T-helper 2 cell treated with Interferon-gamma antibody and Interleukin-4, amounts not matched to agents 5 μg/mL and 100 μg/mL, for 36 hours (primary cell): Measurements from ENCODE around the gene HOXB3.
A peak's percentile ranks its signal among the peaks of the same experiment; 100 is the strongest.
"Not testable (repeated sequence)": the region's sequence is repeated elsewhere in the genome, so short reads cannot be mapped to it uniquely, and the experiment has no call there.

Source experiments
- DNase-seq: peaks from one replicate; pipeline ENCODE4 v3.0.0; 2021; ENCODE audit warnings: low spot score
- H3K27ac Mint-ChIP-seq: one replicate; pipeline ENCODE4 v1.8.0; 2021; ENCODE audit warnings: mild to moderate bottlenecking, mixed read lengths
- H3K27me3 Mint-ChIP-seq: one replicate; pipeline ENCODE4 v1.8.0; 2021; ENCODE audit warnings: low read depth, mixed read lengths
- H3K36me3 Mint-ChIP-seq: one replicate; pipeline ENCODE4 v1.8.0; 2021; ENCODE audit warnings: low read depth, mixed read lengths
- H3K4me1 Mint-ChIP-seq: one replicate; pipeline ENCODE4 v1.8.0; 2021; ENCODE audit warnings: low read depth, mixed read lengths
- H3K4me3 Mint-ChIP-seq: one replicate; pipeline ENCODE4 v1.8.0; 2022; ENCODE audit warnings: mild to moderate bottlenecking, moderate library complexity, mixed read lengths
- H3K9me3 Mint-ChIP-seq: one replicate; pipeline ENCODE4 v1.8.0; 2021; ENCODE audit warnings: mixed read lengths

Gene HOXB3

GRCh38 chr17:48545022-48545375 lies 45.0 kb downstream of the HOXB3 start, which contains the start of gene HOXB2:
HOXB2 (minus strand) TSS chr17:48545109; CDS start chr17:48544911, 198 bp downstream.
- Mint-ChIP-seq H3K9me3 (no peaks in the 10 kb centered on the region), H3K4me3 (peak within 1 kb of the TSS; percentile 98), H3K27me3 (peaks cover 8% of the 10 kb centered on the region), H3K36me3 (peaks cover 29% of the 10 kb centered on the region), H3K4me1 (peaks cover 55% of the 10 kb centered on the region), H3K27ac (peak within 1 kb of the TSS; percentile 95)
- no peak for DNase-seq

DNA sequence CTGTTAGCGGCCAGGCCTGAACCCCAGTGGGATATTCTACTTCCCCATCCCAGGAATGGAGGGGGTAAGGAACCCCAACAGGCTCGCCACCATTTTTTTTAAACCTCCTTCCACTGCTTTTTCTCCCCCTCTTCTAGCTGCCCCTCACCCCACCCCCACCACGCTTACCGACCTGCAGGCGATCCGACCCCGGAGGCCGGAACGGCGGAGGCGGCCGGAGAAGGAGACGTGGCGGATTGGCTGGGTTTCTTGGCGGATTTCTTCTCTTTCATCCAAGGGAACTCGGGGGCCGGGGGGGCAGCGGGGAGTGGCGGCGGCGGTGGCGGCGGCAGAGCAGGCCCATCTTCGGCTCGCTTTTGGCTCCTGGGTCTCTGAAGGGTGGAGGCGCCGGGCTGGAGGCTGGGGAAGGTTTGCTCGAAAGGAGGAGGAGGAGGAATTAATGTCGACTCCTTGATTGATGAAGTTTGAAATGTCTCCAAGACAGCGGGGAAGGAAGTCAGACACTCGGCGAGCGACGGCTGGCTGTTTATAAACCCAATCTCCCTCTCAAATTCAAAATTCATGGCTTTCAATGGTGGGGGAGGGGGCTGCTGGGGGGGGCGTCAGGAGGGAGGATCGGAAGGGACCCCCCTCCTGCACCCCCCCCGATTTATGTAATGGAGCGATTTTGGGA lies 45.6 kb downstream of the HOXB3 start:
- peak overlapping the region; percentile 98 for H3K4me3 Mint-ChIP-seq
- peaks cover 57% of the 10 kb centered on the region for H3K4me1 Mint-ChIP-seq
- H3K27ac Mint-ChIP-seq, result peak overlapping the region; percentile 95
- H3K36me3 Mint-ChIP-seq, result peaks cover 24% of the 10 kb centered on the region
- peaks cover 8% of the 10 kb centered on the region for H3K27me3 Mint-ChIP-seq
- no peaks in the 10 kb centered on the region for H3K9me3 Mint-ChIP-seq
- DNase-seq, result peak; percentile 46

DNA sequence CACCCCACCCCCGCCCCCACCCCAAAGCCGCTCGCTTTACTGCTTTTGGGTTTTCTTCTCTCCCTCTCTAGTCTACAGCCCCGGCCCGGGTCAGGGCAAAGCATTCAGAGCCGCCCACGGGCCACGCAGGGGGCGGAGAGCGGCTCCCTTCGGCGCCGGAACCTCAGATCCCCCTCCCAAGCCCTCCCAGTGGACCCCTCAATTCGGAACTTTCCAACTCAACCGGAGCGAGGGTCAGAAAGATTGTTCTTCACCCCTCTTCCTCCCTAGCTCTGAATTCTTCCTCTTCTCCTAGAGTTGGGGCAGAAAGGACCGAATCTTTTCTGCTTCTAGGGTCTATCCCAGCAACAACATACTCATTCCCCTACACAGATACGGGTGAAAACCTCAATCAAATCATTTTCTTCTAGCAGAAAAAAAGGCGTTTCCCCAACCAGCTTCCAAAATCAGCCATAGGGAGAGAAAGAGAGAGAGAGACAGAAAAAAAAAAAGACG lies 46.1 kb downstream of the HOXB3 start:
- Mint-ChIP-seq H3K9me3 (no peaks in the 10 kb centered on the region), H3K27me3 (peaks cover 8% of the 10 kb centered on the region), H3K4me3 (peak overlapping the region; percentile 98), H3K27ac (peak overlapping the region; percentile 95), H3K36me3 (peaks cover 21% of the 10 kb centered on the region), H3K4me1 (peaks cover 55% of the 10 kb centered on the region)
- peak; percentile 64 for DNase-seq

DNA sequence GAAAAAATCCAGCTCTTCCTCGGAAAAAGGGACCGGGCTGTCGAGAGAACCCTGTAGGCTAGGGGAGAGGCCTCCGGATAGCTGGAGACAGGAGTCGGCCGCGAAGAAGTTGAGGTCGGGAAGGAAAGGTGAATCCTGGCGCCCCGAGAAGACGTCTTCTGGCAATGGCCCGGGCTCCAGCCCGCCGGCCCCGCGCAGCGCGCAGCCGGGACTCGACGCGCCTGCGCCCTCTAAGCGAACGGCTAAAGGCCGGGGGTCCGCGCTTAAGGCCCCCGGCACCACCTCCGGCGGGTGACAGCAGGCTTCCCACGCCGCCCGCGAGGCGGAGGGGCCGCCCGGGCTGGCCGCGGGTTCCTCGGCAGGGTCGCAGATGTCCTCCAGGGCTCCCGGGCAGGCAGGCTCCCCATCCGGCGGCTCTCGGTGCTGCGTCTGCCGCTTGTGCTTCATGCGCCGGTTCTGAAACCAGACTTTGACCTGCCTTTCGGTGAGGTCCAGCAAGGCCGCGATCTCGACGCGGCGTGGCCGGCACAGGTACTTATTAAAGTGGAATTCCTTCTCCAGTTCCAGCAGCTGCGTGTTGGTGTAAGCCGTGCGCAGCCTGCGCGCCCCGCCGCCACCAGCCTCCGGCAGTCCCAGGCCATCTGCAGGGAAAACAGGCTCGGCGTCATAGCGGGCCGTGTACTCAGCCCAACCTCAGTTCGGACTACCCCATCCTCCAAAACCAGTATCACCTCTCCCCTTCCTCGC lies 46.8 kb downstream of the HOXB3 start:
- peaks cover 21% of the 10 kb centered on the region for H3K36me3 Mint-ChIP-seq
- peak overlapping the region; percentile 98 for H3K27ac Mint-ChIP-seq
- peak; percentile 64 for DNase-seq
- no peaks in the 10 kb centered on the region for H3K9me3 Mint-ChIP-seq
- H3K4me1 Mint-ChIP-seq, result peaks cover 52% of the 10 kb centered on the region
- H3K27me3 Mint-ChIP-seq, result peaks cover 8% of the 10 kb centered on the region
- H3K4me3 Mint-ChIP-seq, result peak overlapping the region; percentile 99

DNA sequence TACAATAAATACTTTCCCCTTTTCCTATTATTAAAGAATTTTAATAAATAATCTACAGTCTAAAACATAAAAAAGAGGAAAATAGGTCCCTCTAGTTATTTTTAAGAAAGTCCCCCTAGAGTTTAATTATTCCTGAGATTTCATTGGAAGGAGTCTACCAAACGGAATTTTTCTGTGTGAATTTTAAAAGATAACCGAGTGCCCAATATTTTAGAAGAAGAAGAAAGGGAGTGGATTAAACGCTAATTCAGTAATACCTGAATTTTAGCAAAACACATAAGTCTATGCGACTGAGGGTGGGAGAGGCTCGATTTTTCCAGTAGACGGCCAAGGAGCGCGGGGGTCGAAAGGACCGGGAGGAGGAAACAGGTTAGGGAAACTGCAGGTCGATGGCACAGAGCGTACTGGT lies 47.3 kb downstream of the HOXB3 start:
- Mint-ChIP-seq H3K27me3 (peaks cover 8% of the 10 kb centered on the region), H3K4me3 (peak overlapping the region; percentile 99), H3K9me3 (no peaks in the 10 kb centered on the region), H3K36me3 (peaks cover 21% of the 10 kb centered on the region), H3K4me1 (peaks cover 47% of the 10 kb centered on the region), H3K27ac (peak overlapping the region; percentile 98)
- DNase-seq, result no peak

GRCh38 chr17:48542114-48542656 lies 47.9 kb downstream of the HOXB3 start:
- DNase-seq, result peak; percentile 17
- H3K27ac Mint-ChIP-seq, result peak overlapping the region; percentile 97
- no peaks in the 10 kb centered on the region for H3K9me3 Mint-ChIP-seq
- peaks cover 21% of the 10 kb centered on the region for H3K36me3 Mint-ChIP-seq
- H3K27me3 Mint-ChIP-seq, result peaks cover 10% of the 10 kb centered on the region
- peaks cover 42% of the 10 kb centered on the region for H3K4me1 Mint-ChIP-seq
- H3K4me3 Mint-ChIP-seq, result peak overlapping the region; percentile 99

GRCh38 chr17:48541577-48542113 lies 48.4 kb downstream of the HOXB3 start:
- DNase-seq, result peak; percentile 29
- Mint-ChIP-seq H3K9me3 (no peaks in the 10 kb centered on the region), H3K4me1 (peaks cover 37% of the 10 kb centered on the region), H3K36me3 (peaks cover 21% of the 10 kb centered on the region), H3K4me3 (peak overlapping the region; percentile 99), H3K27ac (peak overlapping the region; percentile 97), H3K27me3 (peaks cover 11% of the 10 kb centered on the region)

- peak overlapping the region; percentile 97 for H3K27ac Mint-ChIP-seq
- H3K4me3 Mint-ChIP-seq, result peak overlapping the region; percentile 99
- H3K9me3 Mint-ChIP-seq, result no peaks in the 10 kb centered on the region
- H3K27me3 Mint-ChIP-seq, result peaks cover 13% of the 10 kb centered on the region
- H3K36me3 Mint-ChIP-seq, result peaks cover 21% of the 10 kb centered on the region
- H3K4me1 Mint-ChIP-seq, result peaks cover 32% of the 10 kb centered on the region
- DNase-seq, result no peak
These were observed 48.9 kb downstream of the HOXB3 start for GRCh38 chr17:48541036-48541576.

- no peaks in the 10 kb centered on the region for H3K9me3 Mint-ChIP-seq
- H3K4me1 Mint-ChIP-seq, result peaks cover 23% of the 10 kb centered on the region
- peak overlapping the region; percentile 60 for H3K4me3 Mint-ChIP-seq
- DNase-seq, result no peak
- peaks cover 11% of the 10 kb centered on the region for H3K27me3 Mint-ChIP-seq
- peaks cover 21% of the 10 kb centered on the region for H3K36me3 Mint-ChIP-seq
- H3K27ac Mint-ChIP-seq, result peak overlapping the region; percentile 58
These were observed 49.8 kb downstream of the HOXB3 start for GRCh38 chr17:48540213-48540612.

DNA sequence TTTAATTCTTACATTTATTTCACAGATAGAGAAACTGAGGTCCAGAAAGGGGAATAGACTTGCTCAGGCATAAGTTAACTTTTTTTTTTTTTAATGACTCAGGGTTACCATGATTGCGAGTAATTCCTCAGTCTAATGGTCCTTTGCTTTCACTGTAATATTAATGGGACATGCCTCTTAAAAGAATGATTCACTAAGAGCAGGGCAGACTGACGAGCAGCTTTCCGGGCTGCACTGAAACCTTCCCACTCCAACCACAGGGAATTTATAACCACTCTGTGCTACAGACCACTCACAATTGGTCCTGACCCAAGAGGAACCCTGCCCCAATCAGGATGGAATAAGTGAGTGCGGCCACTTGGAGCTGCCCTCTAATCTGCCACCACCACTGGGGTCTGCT lies 50.9 kb downstream of the HOXB3 start:
- Mint-ChIP-seq H3K4me3 (no peak overlapping the region), H3K4me1 (peaks cover 18% of the 10 kb centered on the region), H3K27me3 (peaks cover 13% of the 10 kb centered on the region), H3K27ac (no peak overlapping the region), H3K36me3 (peaks cover 20% of the 10 kb centered on the region), H3K9me3 (no peaks in the 10 kb centered on the region)
- no peak for DNase-seq

- DNase-seq, result no peak
- no peaks in the 10 kb centered on the region for H3K9me3 Mint-ChIP-seq
- H3K27ac Mint-ChIP-seq, result no peak overlapping the region
These were observed 52.7 kb downstream of the HOXB3 start for GRCh38 chr17:48537316-48537715.

DNA sequence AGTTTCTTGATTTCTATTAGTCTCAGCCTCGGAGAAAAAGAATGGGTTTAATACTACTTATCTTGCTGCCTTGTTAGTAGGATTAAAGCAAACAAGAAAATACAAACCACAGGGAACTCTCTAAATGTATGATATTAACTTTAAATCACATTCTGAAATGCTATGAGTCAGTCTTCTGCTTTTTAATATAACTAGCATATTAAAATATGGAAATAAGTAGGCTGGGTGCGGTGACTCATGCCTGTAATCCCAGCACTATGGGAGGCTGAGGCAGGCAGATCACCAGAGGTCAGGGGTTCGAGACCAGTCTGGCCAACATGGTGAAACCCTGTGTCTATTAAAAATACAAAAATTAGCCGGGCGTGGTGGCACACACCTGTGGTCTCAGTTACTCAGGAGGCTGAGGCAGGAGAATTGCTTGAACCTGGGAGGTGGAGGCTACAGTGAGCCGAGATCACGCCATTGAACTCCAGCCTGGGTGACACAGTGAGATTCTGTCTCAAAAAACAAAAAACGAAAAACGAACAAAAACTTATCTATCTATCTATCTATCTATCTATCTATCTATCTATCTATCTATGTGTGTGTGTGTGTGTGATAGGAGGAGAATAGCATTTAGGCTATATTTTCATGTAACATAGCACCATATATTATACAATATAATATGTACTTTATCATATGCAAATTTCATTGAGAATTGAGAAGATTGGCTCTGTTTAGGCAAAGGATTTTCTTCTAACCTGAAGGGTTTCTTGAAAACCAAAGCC lies 54.1 kb downstream of the HOXB3 start:
- H3K36me3 Mint-ChIP-seq, DNase-seq, H3K4me3 Mint-ChIP-seq, H3K4me1 Mint-ChIP-seq, H3K27ac Mint-ChIP-seq, H3K9me3 Mint-ChIP-seq: not testable (repeated sequence)
- H3K27me3 Mint-ChIP-seq, result peaks cover 10% of the 10 kb centered on the region

More at GRCh38 chr17:48537316-48537715, 52.7 kb downstream of the HOXB3 start:
- Mint-ChIP-seq H3K4me3 (no peak overlapping the region), H3K4me1 (peaks cover 15% of the 10 kb centered on the region), H3K36me3 (peaks cover 10% of the 10 kb centered on the region), H3K27me3 (peaks cover 13% of the 10 kb centered on the region)

DNA sequence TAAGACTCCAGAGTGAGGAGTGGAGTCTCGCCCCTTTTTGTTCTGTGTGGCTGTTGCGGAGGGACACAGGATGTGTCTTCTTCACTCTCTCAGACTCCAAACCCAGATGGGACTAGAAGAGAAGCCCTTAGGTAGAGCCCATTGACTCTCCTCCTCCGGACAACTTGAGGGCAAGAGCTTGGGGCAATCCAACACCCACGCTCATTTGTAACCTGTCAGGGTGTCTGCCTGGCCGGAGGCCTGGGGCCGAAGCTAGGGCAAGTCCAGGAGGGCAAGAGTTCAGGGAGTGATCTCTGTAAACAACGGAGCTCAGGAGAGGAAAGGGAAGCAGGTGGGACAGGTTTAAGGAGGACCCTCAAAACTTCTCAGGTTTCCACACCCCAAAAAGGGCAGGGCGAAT lies 57.8 kb downstream of the HOXB3 start:
- no peak overlapping the region for H3K4me3 Mint-ChIP-seq
- H3K4me1 Mint-ChIP-seq, result no peaks in the 10 kb centered on the region
- no peak overlapping the region for H3K27ac Mint-ChIP-seq
- no peak for DNase-seq
- H3K9me3 Mint-ChIP-seq, result no peaks in the 10 kb centered on the region
- no peaks in the 10 kb centered on the region for H3K36me3 Mint-ChIP-seq
- H3K27me3 Mint-ChIP-seq, result peaks cover 18% of the 10 kb centered on the region
